Measurements from ENCODE around the gene TBC1D1.

TBC1D1 gene

GRCh38 chr4:38149472-38149996 is 258.6 kb downstream of the TBC1D1 start:
- Histone ChIP-seq H3K4me3 (ENCODE audit: low read depth, low read length) (no peak overlapping the region), H3K27ac (ENCODE audit: low read depth, low read length) (no peak overlapping the region), H3K36me3 (ENCODE audit: control insufficient read depth, insufficient read depth, low read length) (no peaks in the 10 kb centered on the region)

GRCh38 chr4:38149997-38150671 is 259.2 kb downstream of the TBC1D1 start:
- no peaks in the 10 kb centered on the region for H3K36me3 ChIP-seq (ENCODE audit: control insufficient read depth, insufficient read depth, low read length)
- no peaks in the 10 kb centered on the region for H3K9me3 ChIP-seq (ENCODE audit: control insufficient read depth, insufficient read depth, low read depth, low read length)
- H3K4me1 ChIP-seq (ENCODE audit: control insufficient read depth, insufficient read depth, low read length): no peaks in the 10 kb centered on the region
- H3K27ac ChIP-seq (ENCODE audit: low read depth, low read length): no peak overlapping the region
- no peak overlapping the region for H3K9ac ChIP-seq (ENCODE audit: low read length)
- H3K27me3 ChIP-seq (ENCODE audit: control insufficient read depth, insufficient read depth, low read length): no peaks in the 10 kb centered on the region
- no peak overlapping the region for H3K4me3 ChIP-seq (ENCODE audit: low read depth, low read length)

More at GRCh38 chr4:38149472-38149996, 258.6 kb downstream of the TBC1D1 start:
- Histone ChIP-seq H3K27me3 (ENCODE audit: control insufficient read depth, insufficient read depth, low read length) (no peaks in the 10 kb centered on the region), H3K9ac (ENCODE audit: low read length) (no peak overlapping the region), H3K4me1 (ENCODE audit: control insufficient read depth, insufficient read depth, low read length) (no peaks in the 10 kb centered on the region), H3K9me3 (ENCODE audit: control insufficient read depth, insufficient read depth, low read depth, low read length) (no peaks in the 10 kb centered on the region)

- H3K27me3 ChIP-seq (ENCODE audit: control insufficient read depth, insufficient read depth, low read length): no peaks in the 10 kb centered on the region
- H3K36me3 ChIP-seq (ENCODE audit: control insufficient read depth, insufficient read depth, low read length): no peaks in the 10 kb centered on the region
- no peak overlapping the region for H3K27ac ChIP-seq (ENCODE audit: low read depth, low read length)
- no peaks in the 10 kb centered on the region for H3K4me1 ChIP-seq (ENCODE audit: control insufficient read depth, insufficient read depth, low read length)
- H3K9me3 ChIP-seq (ENCODE audit: control insufficient read depth, insufficient read depth, low read depth, low read length): no peaks in the 10 kb centered on the region
- H3K4me3 ChIP-seq (ENCODE audit: low read depth, low read length): no peak overlapping the region
- H3K9ac ChIP-seq (ENCODE audit: low read length): no peak overlapping the region
Measured at GRCh38 chr4:38150766-38151165, 259.9 kb downstream of the TBC1D1 start.

- no peak overlapping the region for H3K27ac ChIP-seq (ENCODE audit: low read depth, low read length)
- no peaks in the 10 kb centered on the region for H3K36me3 ChIP-seq (ENCODE audit: control insufficient read depth, insufficient read depth, low read length)
- no peak overlapping the region for H3K9ac ChIP-seq (ENCODE audit: low read length)
- no peaks in the 10 kb centered on the region for H3K4me1 ChIP-seq (ENCODE audit: control insufficient read depth, insufficient read depth, low read length)
- no peaks in the 10 kb centered on the region for H3K27me3 ChIP-seq (ENCODE audit: control insufficient read depth, insufficient read depth, low read length)
- no peaks in the 10 kb centered on the region for H3K9me3 ChIP-seq (ENCODE audit: control insufficient read depth, insufficient read depth, low read depth, low read length)
- no peak overlapping the region for H3K4me3 ChIP-seq (ENCODE audit: low read depth, low read length)
Measured at GRCh38 chr4:38151873-38152272, 261.0 kb downstream of the TBC1D1 start.

GRCh38 chr4:38152305-38152704 is 261.4 kb downstream of the TBC1D1 start:
- Histone ChIP-seq H3K36me3 (ENCODE audit: control insufficient read depth, insufficient read depth, low read length) (no peaks in the 10 kb centered on the region), H3K27me3 (ENCODE audit: control insufficient read depth, insufficient read depth, low read length) (no peaks in the 10 kb centered on the region), H3K4me1 (ENCODE audit: control insufficient read depth, insufficient read depth, low read length) (no peaks in the 10 kb centered on the region), H3K9ac (ENCODE audit: low read length) (no peak overlapping the region), H3K27ac (ENCODE audit: low read depth, low read length) (no peak overlapping the region), H3K9me3 (ENCODE audit: control insufficient read depth, insufficient read depth, low read depth, low read length) (no peaks in the 10 kb centered on the region), H3K4me3 (ENCODE audit: low read depth, low read length) (no peak overlapping the region)

- no peak overlapping the region for H3K4me3 ChIP-seq (ENCODE audit: low read depth, low read length)
- no peak overlapping the region for H3K27ac ChIP-seq (ENCODE audit: low read depth, low read length)
- no peaks in the 10 kb centered on the region for H3K9me3 ChIP-seq (ENCODE audit: control insufficient read depth, insufficient read depth, low read depth, low read length)
- no peaks in the 10 kb centered on the region for H3K27me3 ChIP-seq (ENCODE audit: control insufficient read depth, insufficient read depth, low read length)
- no peaks in the 10 kb centered on the region for H3K36me3 ChIP-seq (ENCODE audit: control insufficient read depth, insufficient read depth, low read length)
- H3K4me1 ChIP-seq (ENCODE audit: control insufficient read depth, insufficient read depth, low read length): no peaks in the 10 kb centered on the region
- H3K9ac ChIP-seq (ENCODE audit: low read length): no peak overlapping the region
Measured at GRCh38 chr4:38152721-38153386, 262.0 kb downstream of the TBC1D1 start.

GRCh38 chr4:38153387-38153760 is 262.5 kb downstream of the TBC1D1 start:
- H3K36me3 ChIP-seq (ENCODE audit: control insufficient read depth, insufficient read depth, low read length): no peaks in the 10 kb centered on the region
- no peaks in the 10 kb centered on the region for H3K9me3 ChIP-seq (ENCODE audit: control insufficient read depth, insufficient read depth, low read depth, low read length)
- no peaks in the 10 kb centered on the region for H3K27me3 ChIP-seq (ENCODE audit: control insufficient read depth, insufficient read depth, low read length)
- no peak overlapping the region for H3K9ac ChIP-seq (ENCODE audit: low read length)
- no peak overlapping the region for H3K27ac ChIP-seq (ENCODE audit: low read depth, low read length)
- H3K4me3 ChIP-seq (ENCODE audit: low read depth, low read length): no peak overlapping the region
- H3K4me1 ChIP-seq (ENCODE audit: control insufficient read depth, insufficient read depth, low read length): no peaks in the 10 kb centered on the region

GRCh38 chr4:38154252-38154651 is 263.4 kb downstream of the TBC1D1 start:
- no peaks in the 10 kb centered on the region for H3K4me1 ChIP-seq (ENCODE audit: control insufficient read depth, insufficient read depth, low read length)
- no peaks in the 10 kb centered on the region for H3K9me3 ChIP-seq (ENCODE audit: control insufficient read depth, insufficient read depth, low read depth, low read length)
- no peak overlapping the region for H3K4me3 ChIP-seq (ENCODE audit: low read depth, low read length)
- no peaks in the 10 kb centered on the region for H3K27me3 ChIP-seq (ENCODE audit: control insufficient read depth, insufficient read depth, low read length)
- H3K36me3 ChIP-seq (ENCODE audit: control insufficient read depth, insufficient read depth, low read length): no peaks in the 10 kb centered on the region
- no peak overlapping the region for H3K9ac ChIP-seq (ENCODE audit: low read length)
- no peak overlapping the region for H3K27ac ChIP-seq (ENCODE audit: low read depth, low read length)

GRCh38 chr4:38154681-38155588 is 264.1 kb downstream of the TBC1D1 start:
- Histone ChIP-seq H3K36me3 (ENCODE audit: control insufficient read depth, insufficient read depth, low read length) (no peaks in the 10 kb centered on the region), H3K4me1 (ENCODE audit: control insufficient read depth, insufficient read depth, low read length) (no peaks in the 10 kb centered on the region)

GRCh38 chr4:38155589-38156294 is 264.9 kb downstream of the TBC1D1 start:
- Histone ChIP-seq H3K27ac (ENCODE audit: low read depth, low read length) (no peak overlapping the region), H3K9ac (ENCODE audit: low read length) (no peak overlapping the region), H3K36me3 (ENCODE audit: control insufficient read depth, insufficient read depth, low read length) (no peaks in the 10 kb centered on the region), H3K4me3 (ENCODE audit: low read depth, low read length) (no peak overlapping the region), H3K4me1 (ENCODE audit: control insufficient read depth, insufficient read depth, low read length) (peaks cover 4% of the 10 kb centered on the region), H3K27me3 (ENCODE audit: control insufficient read depth, insufficient read depth, low read length) (no peaks in the 10 kb centered on the region), H3K9me3 (ENCODE audit: control insufficient read depth, insufficient read depth, low read depth, low read length) (no peaks in the 10 kb centered on the region)

More at GRCh38 chr4:38154681-38155588, 264.1 kb downstream of the TBC1D1 start:
- H3K27me3 ChIP-seq (ENCODE audit: control insufficient read depth, insufficient read depth, low read length): no peaks in the 10 kb centered on the region
- no peak overlapping the region for H3K9ac ChIP-seq (ENCODE audit: low read length)
- H3K27ac ChIP-seq (ENCODE audit: low read depth, low read length): no peak overlapping the region
- no peaks in the 10 kb centered on the region for H3K9me3 ChIP-seq (ENCODE audit: control insufficient read depth, insufficient read depth, low read depth, low read length)
- H3K4me3 ChIP-seq (ENCODE audit: low read depth, low read length): no peak overlapping the region
